ENCODE results near the gene COL4A4.
"Not testable (repeated sequence)": the region's sequence is repeated elsewhere in the genome, so short reads cannot be mapped to it uniquely, and the experiment has no call there.

Gene COL4A4

GRCh38 chr2:227106845-227107759 lies 56.9 kb downstream of the COL4A4 start:
- peak; percentile 34 for DNase-seq (ENCODE audit: low spot score)

GRCh38 chr2:227103583-227103982 lies 60.4 kb downstream of the COL4A4 start:
- no peak for DNase-seq (ENCODE audit: low spot score)

- DNase-seq (ENCODE audit: low spot score): no peak
Observed at GRCh38 chr2:227099340-227099739, 64.7 kb downstream of the COL4A4 start.

GRCh38 chr2:227098162-227098515 lies 65.9 kb downstream of the COL4A4 start:
- no peak for DNase-seq (ENCODE audit: low spot score)

GRCh38 chr2:227097495-227098161 lies 66.4 kb downstream of the COL4A4 start:
- DNase-seq (ENCODE audit: low spot score): no peak

- DNase-seq (ENCODE audit: low spot score): no peak
Observed at GRCh38 chr2:227095346-227095745, 68.7 kb downstream of the COL4A4 start.

- no peak for DNase-seq (ENCODE audit: low spot score)
Observed at GRCh38 chr2:227082286-227082685, 81.7 kb downstream of the COL4A4 start.

GRCh38 chr2:227079726-227080125 lies 84.3 kb downstream of the COL4A4 start:
- no peak for DNase-seq (ENCODE audit: low spot score)

GRCh38 chr2:227065065-227065464 lies 98.9 kb downstream of the COL4A4 start:
- DNase-seq (ENCODE audit: low spot score): not testable (repeated sequence)

GRCh38 chr2:227058888-227059399 lies 105.1 kb downstream of the COL4A4 start:
- DNase-seq (ENCODE audit: low spot score): no peak

GRCh38 chr2:227057743-227058447 lies 106.1 kb downstream of the COL4A4 start:
- no peak for DNase-seq (ENCODE audit: low spot score)

GRCh38 chr2:227057060-227057459 lies 106.9 kb downstream of the COL4A4 start:
- no peak for DNase-seq (ENCODE audit: low spot score)

- no peak for DNase-seq (ENCODE audit: low spot score)
Observed at GRCh38 chr2:227054006-227054405, 110.0 kb downstream of the COL4A4 start.

- DNase-seq (ENCODE audit: low spot score): no peak
Observed at GRCh38 chr2:227052879-227053278, 111.1 kb downstream of the COL4A4 start.

- no peak for DNase-seq (ENCODE audit: low spot score)
Observed at GRCh38 chr2:227043981-227044380, 120.0 kb downstream of the COL4A4 start.

- no peak for DNase-seq (ENCODE audit: low spot score)
Observed at GRCh38 chr2:227038550-227039189, 125.3 kb downstream of the COL4A4 start.

- DNase-seq (ENCODE audit: low spot score): no peak
Observed at GRCh38 chr2:227036527-227036926, 127.5 kb downstream of the COL4A4 start.

- DNase-seq (ENCODE audit: low spot score): no peak
Observed at GRCh38 chr2:227035711-227036367, 128.2 kb downstream of the COL4A4 start.

- peak; percentile 16 for DNase-seq (ENCODE audit: low spot score)
Observed at GRCh38 chr2:227033471-227034148, 130.4 kb downstream of the COL4A4 start.

GRCh38 chr2:227031379-227031778 lies 132.6 kb downstream of the COL4A4 start:
- no peak for DNase-seq (ENCODE audit: low spot score)

GRCh38 chr2:227030789-227031188 lies 133.2 kb downstream of the COL4A4 start:
- DNase-seq (ENCODE audit: low spot score): no peak
